Cardiac muscle cell (in vitro differentiated cells and primary cell): Measurements from ENCODE around the gene ISLR2. TPM values are rescaled to one million over a fixed set of nuclear protein-coding genes. Genes with fewer than 3 reads are reported as not detected.

Experiments used
- DNase-seq, 2 donors: peaks; one replicate each; pipeline versions ENCODE4 v3.0.0 to v3.0.0-alpha.2; 2010 to 2017; ENCODE audit warnings: low read depth in 1 of 2, low spot score in 1 of 2
- H3K27ac ChIP-seq: fragments of 200-600 bp; sonication (generic); 2 replicates; pipeline ENCODE4 v1.5.1; 2016
- H3K27me3 ChIP-seq: fragments of 200-600 bp; sonication (generic); 2 replicates; pipeline ENCODE4 v1.6.0; 2016; ENCODE audit warnings: control low read depth
- H3K36me3 ChIP-seq: fragments of 200-600 bp; sonication (generic); 2 replicates; pipeline ENCODE4 v1.5.1; 2016; ENCODE audit warnings: control low read depth
- H3K4me1 ChIP-seq: fragments of 200-600 bp; sonication (generic); 2 replicates; pipeline ENCODE4 v1.8.1; 2017; ENCODE audit warnings: low read depth, mild to moderate bottlenecking, mixed run types
- H3K4me3 ChIP-seq: fragments of 200-600 bp; sonication (generic); 2 replicates; pipeline ENCODE4 v1.5.1; 2016; ENCODE audit warnings: mild to moderate bottlenecking
- H3K9me3 ChIP-seq: fragments of 200-600 bp; sonication (generic); 2 replicates; pipeline ENCODE4 v1.5.1; 2017; ENCODE audit warnings: low read depth, mild to moderate bottlenecking, control low read depth
- polyA plus RNA-seq: library from polyadenylated mRNA; unstranded; fragments of >200 nt; fragmentation: Nextera tagmentation; extraction: Ambion mirVana; gene quantifications from 2 replicates; pipeline ENCODE4 v1.2.1, GENCODE V29; 2016
- total RNA-seq: library from RNA; depleted of rRNA; stranded (reverse); fragments of >200 nt; gene quantifications from 2 replicates; pipeline ENCODE4 v1.2.3, GENCODE V29; 2016
- TF ChIP-seq, protein P1 (sequence below): IDR thresholded peaks from 2 replicates; pipeline ENCODE4 v1.5.1; 2012; ENCODE audit warnings: low read depth, mild to moderate bottlenecking, low read length

The ISLR2 gene
- total and polyA plus RNA-seq, 2 experiments from 2014 or later = not detected

GRCh38 chr15:74175271-74176191 lies 45.1 kb downstream of the ISLR2 start:
- H3K27me3 ChIP-seq = no peaks in the 10 kb centered on the region
- H3K4me3 ChIP-seq = no peak overlapping the region
- no peak for DNase-seq
- H3K27ac ChIP-seq = no peak overlapping the region
- no peaks in the 10 kb centered on the region for H3K36me3 ChIP-seq
- H3K9me3 ChIP-seq = no peaks in the 10 kb centered on the region
- TF ChIP-seq, protein P1, sequence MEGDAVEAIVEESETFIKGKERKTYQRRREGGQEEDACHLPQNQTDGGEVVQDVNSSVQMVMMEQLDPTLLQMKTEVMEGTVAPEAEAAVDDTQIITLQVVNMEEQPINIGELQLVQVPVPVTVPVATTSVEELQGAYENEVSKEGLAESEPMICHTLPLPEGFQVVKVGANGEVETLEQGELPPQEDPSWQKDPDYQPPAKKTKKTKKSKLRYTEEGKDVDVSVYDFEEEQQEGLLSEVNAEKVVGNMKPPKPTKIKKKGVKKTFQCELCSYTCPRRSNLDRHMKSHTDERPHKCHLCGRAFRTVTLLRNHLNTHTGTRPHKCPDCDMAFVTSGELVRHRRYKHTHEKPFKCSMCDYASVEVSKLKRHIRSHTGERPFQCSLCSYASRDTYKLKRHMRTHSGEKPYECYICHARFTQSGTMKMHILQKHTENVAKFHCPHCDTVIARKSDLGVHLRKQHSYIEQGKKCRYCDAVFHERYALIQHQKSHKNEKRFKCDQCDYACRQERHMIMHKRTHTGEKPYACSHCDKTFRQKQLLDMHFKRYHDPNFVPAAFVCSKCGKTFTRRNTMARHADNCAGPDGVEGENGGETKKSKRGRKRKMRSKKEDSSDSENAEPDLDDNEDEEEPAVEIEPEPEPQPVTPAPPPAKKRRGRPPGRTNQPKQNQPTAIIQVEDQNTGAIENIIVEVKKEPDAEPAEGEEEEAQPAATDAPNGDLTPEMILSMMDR = no peak
- H3K4me1 ChIP-seq = peaks cover 16% of the 10 kb centered on the region

- H3K9me3 ChIP-seq = no peaks in the 10 kb centered on the region
- no peak overlapping the region for H3K4me3 ChIP-seq
- H3K4me1 ChIP-seq = peaks cover 16% of the 10 kb centered on the region
- no peaks in the 10 kb centered on the region for H3K27me3 ChIP-seq
- H3K36me3 ChIP-seq = no peaks in the 10 kb centered on the region
- TF ChIP-seq, protein P1 = no peak
- no peak overlapping the region for H3K27ac ChIP-seq
- DNase-seq = peak in 1 of 2 donors; percentile 32
Measured at GRCh38 chr15:74176262-74177214, 46.2 kb downstream of the ISLR2 start.

DNA sequence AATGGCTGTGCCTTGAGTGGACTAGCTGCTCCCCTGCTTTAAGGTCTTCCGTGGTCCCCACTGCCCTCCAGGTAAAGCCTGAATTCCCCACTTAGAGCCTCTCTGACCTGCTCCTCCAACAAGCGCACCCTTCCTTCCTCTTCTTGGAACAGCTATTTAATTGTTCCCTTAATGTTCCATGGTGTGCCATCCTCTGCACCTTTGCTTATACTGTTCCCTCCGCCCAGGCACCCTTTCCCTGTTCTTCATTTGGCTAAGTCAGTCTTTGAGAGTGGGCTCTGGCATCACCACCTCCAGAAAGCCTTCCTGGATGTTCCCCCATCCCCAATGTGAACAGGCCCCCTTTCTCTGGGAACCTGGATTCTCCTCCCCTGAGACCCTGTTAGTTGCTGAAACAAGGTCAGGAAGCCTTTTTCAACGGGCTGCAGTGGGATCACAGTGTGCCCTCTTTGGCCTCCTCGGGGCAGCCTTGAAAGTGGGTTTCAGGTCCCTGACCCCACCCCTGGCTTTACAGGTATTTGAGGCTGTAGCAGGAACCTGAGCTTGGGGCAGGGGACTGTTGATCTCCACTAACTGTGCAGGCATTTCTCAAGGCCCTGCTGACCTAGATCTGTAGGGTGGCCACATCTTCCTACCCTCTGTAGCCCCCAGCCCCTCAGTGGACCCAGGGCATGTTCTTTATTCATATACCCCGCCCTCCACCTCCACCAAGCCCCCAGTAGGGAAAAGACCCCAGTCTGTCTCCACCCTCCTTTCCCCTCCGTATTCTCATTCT lies 48.1 kb downstream of the ISLR2 start:
- Histone ChIP-seq H3K4me1 (peaks cover 10% of the 10 kb centered on the region), H3K9me3 (no peaks in the 10 kb centered on the region), H3K27ac (no peak overlapping the region), H3K36me3 (no peaks in the 10 kb centered on the region), H3K4me3 (no peak overlapping the region), H3K27me3 (no peaks in the 10 kb centered on the region)
- DNase-seq = no peak
- TF ChIP-seq, protein P1 = no peak

- H3K4me3 ChIP-seq = no peak overlapping the region
- H3K9me3 ChIP-seq = no peaks in the 10 kb centered on the region
- peak in 1 of 2 donors; percentile 98 for DNase-seq
- H3K27me3 ChIP-seq = no peaks in the 10 kb centered on the region
- H3K4me1 ChIP-seq = peaks cover 4% of the 10 kb centered on the region
- H3K27ac ChIP-seq = no peak overlapping the region
- no peaks in the 10 kb centered on the region for H3K36me3 ChIP-seq
- TF ChIP-seq, protein P1 = no peak
Measured at GRCh38 chr15:74179101-74179841, 48.9 kb downstream of the ISLR2 start.
